ENCODE data around the gene SIX2.

SIX2 gene

DNA sequence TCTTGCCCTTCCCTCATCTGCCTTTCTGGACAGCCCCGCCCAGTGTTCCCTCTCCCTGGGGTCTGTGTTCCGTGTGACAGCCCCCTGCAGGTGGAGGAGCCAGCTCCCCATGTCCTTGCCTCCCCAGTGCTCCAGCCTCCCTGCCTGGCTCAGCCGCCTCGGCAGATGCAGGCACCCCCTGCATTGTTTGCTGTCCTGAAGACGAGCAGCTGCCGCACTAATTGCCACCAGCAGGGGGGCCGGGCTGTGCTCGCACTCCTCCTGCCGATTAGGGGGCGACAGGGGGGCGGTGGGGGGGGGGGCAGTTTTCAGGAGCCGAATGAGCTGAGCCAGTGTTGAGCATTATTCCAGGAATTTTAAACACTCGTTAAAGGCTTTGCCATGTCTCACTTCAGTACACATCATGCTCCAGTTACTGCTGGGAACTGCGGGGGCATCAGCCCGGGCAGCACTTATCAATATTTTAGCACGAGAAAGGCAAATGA is 44.5 kb downstream of the SIX2 start:
- DNase-seq = peak; percentile 26

DNA sequence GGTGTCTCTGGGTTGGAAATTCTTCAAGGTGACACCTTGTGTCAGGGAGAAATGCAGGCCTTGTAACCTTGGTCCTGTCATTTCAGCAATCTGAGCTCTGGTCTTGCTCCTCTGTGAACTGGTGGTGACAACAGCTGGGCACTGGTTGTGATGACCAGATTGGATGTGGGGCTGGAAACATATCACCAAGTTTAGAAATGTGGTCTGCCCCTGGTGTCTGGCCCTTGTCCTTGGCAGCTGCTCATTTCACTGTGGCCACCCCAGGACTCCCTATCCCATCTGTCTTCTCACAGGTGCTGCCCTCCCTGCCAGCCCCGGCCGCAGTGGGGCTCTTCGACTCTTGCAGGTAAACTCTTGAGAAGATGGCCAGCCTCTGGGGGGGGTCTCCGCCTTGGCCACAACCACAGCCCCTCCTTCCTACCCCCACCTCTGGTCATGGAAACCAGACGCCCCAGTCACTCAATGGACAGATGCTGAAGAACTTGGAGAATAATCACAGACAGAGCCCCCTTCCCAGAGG is 47.0 kb downstream of the SIX2 start:
- no peak for DNase-seq

DNA sequence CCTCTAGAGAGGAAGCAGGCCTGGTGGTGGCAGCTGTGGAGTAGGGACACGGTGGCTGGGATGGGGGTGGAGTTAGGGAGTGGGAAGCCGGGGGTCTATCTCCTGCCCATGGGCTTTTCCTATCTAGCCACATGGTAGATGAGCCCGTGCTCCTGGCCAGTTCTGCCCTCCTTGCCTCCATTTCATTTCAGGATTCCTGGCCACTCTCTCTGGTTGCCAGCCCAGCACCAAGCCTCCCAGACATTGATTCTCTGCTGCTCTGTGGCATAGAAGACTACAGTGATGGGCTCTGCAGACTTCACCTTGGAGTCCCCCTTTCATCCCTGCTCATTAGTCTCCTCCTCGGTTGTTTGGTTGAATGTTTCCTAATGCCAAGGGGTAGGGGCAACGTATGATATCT is 48.4 kb downstream of the SIX2 start:
- no peak for DNase-seq

DNA sequence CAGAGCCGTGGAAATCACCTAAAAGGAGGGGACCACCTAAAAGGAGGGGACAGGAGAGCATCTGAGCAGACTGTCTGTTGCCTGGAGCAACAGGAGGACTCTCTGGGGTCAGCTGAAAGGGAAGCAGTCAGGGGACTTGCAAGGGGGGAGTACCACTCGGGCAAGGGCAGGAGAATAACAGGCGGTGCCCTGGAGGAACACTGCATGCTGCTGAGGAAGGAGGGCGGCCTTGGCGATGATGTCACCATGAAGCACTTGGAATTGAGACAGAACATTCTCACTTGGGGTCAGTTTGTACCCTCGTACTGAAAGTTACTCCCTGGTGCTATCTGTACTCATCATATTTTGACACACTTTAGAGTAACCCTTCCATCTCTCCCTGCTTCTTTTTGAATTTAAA is 49.4 kb downstream of the SIX2 start:
- DNase-seq = no peak

DNA sequence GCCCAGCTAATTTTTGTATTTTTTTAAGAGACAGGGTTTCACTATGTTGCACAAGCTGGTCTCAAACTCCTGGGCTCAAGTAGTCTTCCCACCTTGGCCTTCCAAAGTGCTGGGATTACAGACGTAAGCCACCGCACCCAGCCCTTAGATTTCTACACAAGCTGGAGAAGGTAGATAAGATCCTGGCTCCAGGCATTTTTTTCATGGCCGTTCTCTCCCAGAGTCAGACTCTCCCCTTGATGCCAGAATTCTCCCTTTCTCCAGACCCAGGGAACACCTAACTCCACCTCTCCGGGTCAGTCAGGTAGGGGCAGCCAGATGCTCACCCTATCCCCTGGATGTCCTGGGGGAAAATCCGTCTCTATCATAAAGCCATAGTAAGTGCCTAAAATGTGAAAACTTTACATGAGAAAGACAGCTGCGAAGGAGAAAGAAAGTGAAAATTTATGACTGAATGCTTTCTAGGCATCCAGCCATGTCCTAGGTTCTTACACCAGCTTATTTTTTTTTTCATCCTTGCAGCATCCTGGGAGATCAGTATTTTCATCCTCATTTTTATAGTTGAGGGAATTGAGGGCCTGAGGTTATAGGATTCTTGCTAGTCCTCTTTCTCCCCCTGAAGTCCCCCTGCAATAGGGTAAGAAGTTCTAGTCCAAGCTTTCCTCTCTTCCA is 51.5 kb downstream of the SIX2 start:
- DNase-seq = no peak

DNA sequence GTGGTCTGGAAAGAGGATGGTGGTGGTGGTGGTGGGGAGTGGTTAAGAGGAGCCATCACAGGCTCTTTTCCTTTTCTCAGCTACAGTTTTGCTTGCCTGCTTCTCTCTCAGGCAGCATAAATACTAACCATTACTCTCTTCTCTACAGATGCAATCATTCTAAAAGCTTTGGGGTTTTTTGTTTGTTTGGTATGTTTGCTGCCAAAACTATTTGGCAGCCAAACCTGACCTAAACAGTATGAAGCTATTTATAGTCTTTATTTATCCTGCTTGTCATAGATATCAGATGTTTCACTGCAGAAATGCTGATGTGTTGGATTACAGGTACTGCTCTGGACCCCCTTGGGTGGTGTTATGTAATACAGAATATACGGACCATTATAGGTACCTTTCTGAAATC is 52.4 kb downstream of the SIX2 start:
- no peak for DNase-seq

DNA sequence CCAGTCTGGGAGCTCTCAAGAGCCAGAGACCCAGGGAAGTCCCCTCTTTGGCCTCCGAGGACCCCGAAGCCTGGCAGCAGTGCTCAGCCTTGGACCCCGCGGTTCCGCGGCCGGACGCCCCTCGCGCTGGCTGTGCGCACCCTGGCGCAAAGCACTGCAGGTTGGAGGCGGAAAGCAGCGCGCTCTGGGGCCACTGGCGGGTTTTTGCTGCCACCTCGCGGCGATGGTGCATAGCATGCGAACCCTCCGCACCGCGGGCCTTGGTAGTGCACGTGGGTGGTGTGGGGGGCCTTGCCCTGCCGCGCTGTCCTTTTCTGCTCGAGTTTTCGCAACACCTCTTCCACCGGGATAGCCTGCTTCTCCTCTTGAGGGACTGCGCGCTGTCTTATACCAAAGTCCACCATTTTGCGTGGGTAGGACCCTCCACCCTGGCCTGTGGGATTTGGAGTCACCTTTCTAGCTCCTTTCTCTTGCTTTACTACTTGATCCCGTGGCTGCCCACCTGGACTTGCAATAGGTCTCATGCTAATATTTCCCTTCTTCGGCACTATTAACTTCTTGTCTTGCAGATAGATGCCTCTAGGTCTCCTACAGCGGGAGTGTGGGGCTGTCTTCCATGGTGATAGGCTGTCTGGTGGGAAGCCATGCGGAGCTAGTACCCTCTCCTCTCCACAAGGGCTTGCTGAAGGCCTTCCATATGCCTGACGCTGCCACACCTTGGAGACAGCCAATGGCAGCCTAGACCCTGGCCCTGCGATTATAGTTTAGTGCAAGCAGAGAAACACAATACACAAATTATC is 53.5 kb downstream of the SIX2 start:
- DNase-seq = peak; percentile 33
